Stimulated activated CD8-positive, alpha-beta memory T cell treated with anti-CD3 and anti-CD28 coated beads, Interleukin-12 subunit alpha, Interleukin-12 subunit beta, amount 100 ng/mL, for 24 hours (primary cell): ENCODE data around the gene UNC5A.
"Not testable (repeated sequence)": the region's sequence is repeated elsewhere in the genome, so short reads cannot be mapped to it uniquely, and the experiment has no call there.

Source experiments
- DNase-seq: peaks from one replicate; pipeline ENCODE4 v3.0.0-alpha.2; 2020; ENCODE audit errors: extremely low read depth

UNC5A gene

GRCh38 chr5:176864755-176865154 lies 54.4 kb downstream of the UNC5A start:
- no peak for DNase-seq

GRCh38 chr5:176865964-176866363 lies 55.6 kb downstream of the UNC5A start:
- no peak for DNase-seq

- DNase-seq = no peak
Measured at GRCh38 chr5:176866707-176867310, 56.5 kb downstream of the UNC5A start.

GRCh38 chr5:176868126-176868525 lies 57.8 kb downstream of the UNC5A start:
- no peak for DNase-seq

GRCh38 chr5:176868731-176869130 lies 58.4 kb downstream of the UNC5A start:
- DNase-seq = no peak

GRCh38 chr5:176869501-176870109 lies 59.2 kb downstream of the UNC5A start:
- DNase-seq = no peak

GRCh38 chr5:176870110-176870591 lies 59.8 kb downstream of the UNC5A start:
- DNase-seq = no peak

- DNase-seq = not testable (repeated sequence)
Measured at GRCh38 chr5:176870644-176871043, 60.3 kb downstream of the UNC5A start.

GRCh38 chr5:176872586-176872985 lies 62.2 kb downstream of the UNC5A start:
- not testable (repeated sequence) for DNase-seq

- DNase-seq = not testable (repeated sequence)
Measured at GRCh38 chr5:176873011-176873410, 62.7 kb downstream of the UNC5A start.

GRCh38 chr5:176873541-176874172 lies 63.3 kb downstream of the UNC5A start:
- DNase-seq = no peak

GRCh38 chr5:176874198-176874780 lies 63.9 kb downstream of the UNC5A start:
- no peak for DNase-seq

GRCh38 chr5:176875014-176875550 lies 64.7 kb downstream of the UNC5A start:
- DNase-seq = no peak

GRCh38 chr5:176875783-176876505 lies 65.6 kb downstream of the UNC5A start:
- no peak for DNase-seq

GRCh38 chr5:176876506-176877431 lies 66.4 kb downstream of the UNC5A start:
- DNase-seq = no peak

- DNase-seq = no peak
Measured at GRCh38 chr5:176877793-176878331, 67.5 kb downstream of the UNC5A start.

GRCh38 chr5:176878463-176878862 lies 68.1 kb downstream of the UNC5A start:
- no peak for DNase-seq

- no peak for DNase-seq
Measured at GRCh38 chr5:176878906-176879662, 68.7 kb downstream of the UNC5A start.

GRCh38 chr5:176879663-176880361 lies 69.5 kb downstream of the UNC5A start:
- no peak for DNase-seq
